ENCODE results near the gene KLRF1.

The KLRF1 gene

GRCh38 chr12:9866860-9867269 lies 39.6 kb downstream of the KLRF1 start:
- DNase-seq (ENCODE audit: low spot score): no peak
- no peak overlapping the region for H4K91ac ChIP-seq (ENCODE audit: low read depth, low read length, poor library complexity)

GRCh38 chr12:9867531-9867930 lies 40.2 kb downstream of the KLRF1 start:
- Histone ChIP-seq H3K9ac (ENCODE audit: low read depth, low read length, poor library complexity) (no peak overlapping the region), H2AK5ac (ENCODE audit: low read depth, low read length) (no peak overlapping the region), H3K36me3 (replicated peaks in 1 of 2; ENCODE audit: control insufficient read depth in 2 of 2, insufficient read depth in 2 of 2, low read length in 2 of 2) (no peaks in the 10 kb centered on the region), H2BK15ac (ENCODE audit: low read length) (no peak overlapping the region), H4K8ac (ENCODE audit: low read depth, low read length) (no peak overlapping the region), H3K9me3 (replicated peaks in 1 of 2; ENCODE audit: control insufficient read depth in 2 of 2, insufficient read depth in 1 of 2, low read depth in 1 of 2, low read length in 2 of 2) (no peaks in the 10 kb centered on the region), H2BK120ac (ENCODE audit: low read depth, low read length) (no peak overlapping the region), H3K4me1 (ENCODE audit: control insufficient read depth in 2 of 2, insufficient read depth in 1 of 2, low read depth in 1 of 2, low read length in 2 of 2) (peaks cover 0 to 1% of the 10 kb centered on the region in 2 donors), H3K14ac (ENCODE audit: low read length) (no peak overlapping the region), H3K4ac (ENCODE audit: low read length) (no peak overlapping the region), H2AFZ (ENCODE audit: low read length) (no peak overlapping the region), H4K91ac (ENCODE audit: low read depth, low read length, poor library complexity) (no peak overlapping the region), H2BK12ac (ENCODE audit: low read length) (no peak overlapping the region), H2BK5ac (ENCODE audit: low read length) (no peak overlapping the region), H3K27ac (replicated peaks; ENCODE audit: low read length) (no peak overlapping the region), H3K79me1 (ENCODE audit: low read depth, low read length) (no peaks in the 10 kb centered on the region), H3K18ac (ENCODE audit: low read length) (no peak overlapping the region), H3K23ac (ENCODE audit: low read depth, low read length, poor library complexity) (no peak overlapping the region), H3K4me3 (ENCODE audit: low read length in 2 of 2) (no peak overlapping the region), H3K4me2 (ENCODE audit: insufficient read depth, low read length, poor library complexity, severe bottlenecking) (no peak overlapping the region), H3K27me3 (ENCODE audit: control insufficient read depth in 3 of 3, insufficient read depth in 3 of 3, low read depth in 1 of 3, low read length in 3 of 3) (no peaks in the 10 kb centered on the region)
- no peak for DNase-seq (ENCODE audit: low spot score)
- WGBS, 2 donors (ENCODE audit: extremely low coverage in 2 of 2, insufficient read length in 2 of 2, insufficient replicate concordance in 1 of 2): no CpG with 5 or more reads among the region's 4 CpGs

More at GRCh38 chr12:9866860-9867269, 39.6 kb downstream of the KLRF1 start:
- H3K27me3 ChIP-seq (ENCODE audit: control insufficient read depth in 3 of 3, insufficient read depth in 3 of 3, low read depth in 1 of 3, low read length in 3 of 3): no peaks in the 10 kb centered on the region
- H3K4me2 ChIP-seq (ENCODE audit: insufficient read depth, low read length, poor library complexity, severe bottlenecking): no peak overlapping the region
- no peak overlapping the region for H2AFZ ChIP-seq (ENCODE audit: low read length)
- H2BK15ac ChIP-seq (ENCODE audit: low read length): no peak overlapping the region
- no peak overlapping the region for H4K8ac ChIP-seq (ENCODE audit: low read depth, low read length)
- no peak overlapping the region for H3K18ac ChIP-seq (ENCODE audit: low read length)
- WGBS, 2 donors (ENCODE audit: extremely low coverage in 2 of 2, insufficient read length in 2 of 2, insufficient replicate concordance in 1 of 2): no CpG with 5 or more reads among the region's 4 CpGs
- no peaks in the 10 kb centered on the region for H3K79me1 ChIP-seq (ENCODE audit: low read depth, low read length)
- no peak overlapping the region for H2AK5ac ChIP-seq (ENCODE audit: low read depth, low read length)
- H2BK120ac ChIP-seq (ENCODE audit: low read depth, low read length): no peak overlapping the region
- H2BK12ac ChIP-seq (ENCODE audit: low read length): no peak overlapping the region
- H3K23ac ChIP-seq (ENCODE audit: low read depth, low read length, poor library complexity): no peak overlapping the region
- no peak overlapping the region for H3K14ac ChIP-seq (ENCODE audit: low read length)
- H3K4ac ChIP-seq (ENCODE audit: low read length): no peak overlapping the region
- no peaks in the 10 kb centered on the region for H3K36me3 ChIP-seq (replicated peaks in 1 of 2; ENCODE audit: control insufficient read depth in 2 of 2, insufficient read depth in 2 of 2, low read length in 2 of 2)
- peaks cover 0 to 1% of the 10 kb centered on the region in 2 donors for H3K4me1 ChIP-seq (ENCODE audit: control insufficient read depth in 2 of 2, insufficient read depth in 1 of 2, low read depth in 1 of 2, low read length in 2 of 2)
- no peak overlapping the region for H2BK5ac ChIP-seq (ENCODE audit: low read length)
- no peak overlapping the region for H3K4me3 ChIP-seq (ENCODE audit: low read length in 2 of 2)
- no peak overlapping the region for H3K9ac ChIP-seq (ENCODE audit: low read depth, low read length, poor library complexity)
- no peak overlapping the region for H3K27ac ChIP-seq (replicated peaks; ENCODE audit: low read length)
- H3K9me3 ChIP-seq (replicated peaks in 1 of 2; ENCODE audit: control insufficient read depth in 2 of 2, insufficient read depth in 1 of 2, low read depth in 1 of 2, low read length in 2 of 2): no peaks in the 10 kb centered on the region

GRCh38 chr12:9868311-9868801 lies 41.1 kb downstream of the KLRF1 start:
- H2BK15ac ChIP-seq (ENCODE audit: low read length): no peak overlapping the region
- no CpG with 5 or more reads among the region's 11 CpGs for WGBS, 2 donors (ENCODE audit: extremely low coverage in 2 of 2, insufficient read length in 2 of 2, insufficient replicate concordance in 1 of 2)
- no peak for DNase-seq (ENCODE audit: low spot score)

GRCh38 chr12:9868951-9869306 lies 41.6 kb downstream of the KLRF1 start:
- no peak overlapping the region for H2AK5ac ChIP-seq (ENCODE audit: low read depth, low read length)
- H3K9ac ChIP-seq (ENCODE audit: low read depth, low read length, poor library complexity): no peak overlapping the region
- no peaks in the 10 kb centered on the region for H3K9me3 ChIP-seq (replicated peaks in 1 of 2; ENCODE audit: control insufficient read depth in 2 of 2, insufficient read depth in 1 of 2, low read depth in 1 of 2, low read length in 2 of 2)
- DNase-seq (ENCODE audit: low spot score): no peak
- H2BK120ac ChIP-seq (ENCODE audit: low read depth, low read length): no peak overlapping the region
- H3K79me1 ChIP-seq (ENCODE audit: low read depth, low read length): no peaks in the 10 kb centered on the region
- no peak overlapping the region for H2BK5ac ChIP-seq (ENCODE audit: low read length)
- no peak overlapping the region for H3K23ac ChIP-seq (ENCODE audit: low read depth, low read length, poor library complexity)
- peaks cover 0 to 3% of the 10 kb centered on the region in 2 donors for H3K4me1 ChIP-seq (ENCODE audit: control insufficient read depth in 2 of 2, insufficient read depth in 1 of 2, low read depth in 1 of 2, low read length in 2 of 2)
- H3K4ac ChIP-seq (ENCODE audit: low read length): no peak overlapping the region
- no peaks in the 10 kb centered on the region for H3K27me3 ChIP-seq (ENCODE audit: control insufficient read depth in 3 of 3, insufficient read depth in 3 of 3, low read depth in 1 of 3, low read length in 3 of 3)
- no peak overlapping the region for H4K91ac ChIP-seq (ENCODE audit: low read depth, low read length, poor library complexity)
- no peak overlapping the region for H2AFZ ChIP-seq (ENCODE audit: low read length)
- H3K4me2 ChIP-seq (ENCODE audit: insufficient read depth, low read length, poor library complexity, severe bottlenecking): no peak overlapping the region
- no peaks in the 10 kb centered on the region for H3K36me3 ChIP-seq (replicated peaks in 1 of 2; ENCODE audit: control insufficient read depth in 2 of 2, insufficient read depth in 2 of 2, low read length in 2 of 2)
- no peak overlapping the region for H4K8ac ChIP-seq (ENCODE audit: low read depth, low read length)
- H3K4me3 ChIP-seq (ENCODE audit: low read length in 2 of 2): no peak overlapping the region
- H3K14ac ChIP-seq (ENCODE audit: low read length): no peak overlapping the region
- no peak overlapping the region for H2BK12ac ChIP-seq (ENCODE audit: low read length)
- no CpG with 5 or more reads among the region's 4 CpGs for WGBS, 2 donors (ENCODE audit: extremely low coverage in 2 of 2, insufficient read length in 2 of 2, insufficient replicate concordance in 1 of 2)
- H3K27ac ChIP-seq (replicated peaks; ENCODE audit: low read length): no peak overlapping the region
- H2BK15ac ChIP-seq (ENCODE audit: low read length): no peak overlapping the region
- H3K18ac ChIP-seq (ENCODE audit: low read length): no peak overlapping the region

More at GRCh38 chr12:9868311-9868801, 41.1 kb downstream of the KLRF1 start:
- H3K36me3 ChIP-seq (replicated peaks in 1 of 2; ENCODE audit: control insufficient read depth in 2 of 2, insufficient read depth in 2 of 2, low read length in 2 of 2): no peaks in the 10 kb centered on the region
- no peak overlapping the region for H3K27ac ChIP-seq (replicated peaks; ENCODE audit: low read length)
- no peak overlapping the region for H2BK120ac ChIP-seq (ENCODE audit: low read depth, low read length)
- H4K91ac ChIP-seq (ENCODE audit: low read depth, low read length, poor library complexity): no peak overlapping the region
- H2BK5ac ChIP-seq (ENCODE audit: low read length): no peak overlapping the region
- H3K9ac ChIP-seq (ENCODE audit: low read depth, low read length, poor library complexity): no peak overlapping the region
- no peak overlapping the region for H3K4me2 ChIP-seq (ENCODE audit: insufficient read depth, low read length, poor library complexity, severe bottlenecking)
- no peak overlapping the region for H2AK5ac ChIP-seq (ENCODE audit: low read depth, low read length)
- no peaks in the 10 kb centered on the region for H3K9me3 ChIP-seq (replicated peaks in 1 of 2; ENCODE audit: control insufficient read depth in 2 of 2, insufficient read depth in 1 of 2, low read depth in 1 of 2, low read length in 2 of 2)
- H4K8ac ChIP-seq (ENCODE audit: low read depth, low read length): no peak overlapping the region
- no peak overlapping the region for H3K23ac ChIP-seq (ENCODE audit: low read depth, low read length, poor library complexity)
- H3K18ac ChIP-seq (ENCODE audit: low read length): no peak overlapping the region
- no peak overlapping the region for H3K4ac ChIP-seq (ENCODE audit: low read length)
- no peak overlapping the region for H2BK12ac ChIP-seq (ENCODE audit: low read length)
- peaks cover 0 to 3% of the 10 kb centered on the region in 2 donors for H3K4me1 ChIP-seq (ENCODE audit: control insufficient read depth in 2 of 2, insufficient read depth in 1 of 2, low read depth in 1 of 2, low read length in 2 of 2)
- H3K27me3 ChIP-seq (ENCODE audit: control insufficient read depth in 3 of 3, insufficient read depth in 3 of 3, low read depth in 1 of 3, low read length in 3 of 3): no peaks in the 10 kb centered on the region
- no peak overlapping the region for H3K4me3 ChIP-seq (ENCODE audit: low read length in 2 of 2)
- no peak overlapping the region for H2AFZ ChIP-seq (ENCODE audit: low read length)
- no peak overlapping the region for H3K14ac ChIP-seq (ENCODE audit: low read length)
- H3K79me1 ChIP-seq (ENCODE audit: low read depth, low read length): no peaks in the 10 kb centered on the region
